Activated T-helper 1 cell treated with Interleukin-2 at 50 U/mL for 16 hours (primary cell): ENCODE measurements around the gene FAM3A.
A peak's percentile ranks its signal among the peaks of the same experiment; 100 is the strongest.

Experiments used
- DNase-seq: peaks from one replicate; pipeline ENCODE4 v3.0.0-alpha.2; 2020; ENCODE audit warnings: low read depth

The FAM3A gene

DNA sequence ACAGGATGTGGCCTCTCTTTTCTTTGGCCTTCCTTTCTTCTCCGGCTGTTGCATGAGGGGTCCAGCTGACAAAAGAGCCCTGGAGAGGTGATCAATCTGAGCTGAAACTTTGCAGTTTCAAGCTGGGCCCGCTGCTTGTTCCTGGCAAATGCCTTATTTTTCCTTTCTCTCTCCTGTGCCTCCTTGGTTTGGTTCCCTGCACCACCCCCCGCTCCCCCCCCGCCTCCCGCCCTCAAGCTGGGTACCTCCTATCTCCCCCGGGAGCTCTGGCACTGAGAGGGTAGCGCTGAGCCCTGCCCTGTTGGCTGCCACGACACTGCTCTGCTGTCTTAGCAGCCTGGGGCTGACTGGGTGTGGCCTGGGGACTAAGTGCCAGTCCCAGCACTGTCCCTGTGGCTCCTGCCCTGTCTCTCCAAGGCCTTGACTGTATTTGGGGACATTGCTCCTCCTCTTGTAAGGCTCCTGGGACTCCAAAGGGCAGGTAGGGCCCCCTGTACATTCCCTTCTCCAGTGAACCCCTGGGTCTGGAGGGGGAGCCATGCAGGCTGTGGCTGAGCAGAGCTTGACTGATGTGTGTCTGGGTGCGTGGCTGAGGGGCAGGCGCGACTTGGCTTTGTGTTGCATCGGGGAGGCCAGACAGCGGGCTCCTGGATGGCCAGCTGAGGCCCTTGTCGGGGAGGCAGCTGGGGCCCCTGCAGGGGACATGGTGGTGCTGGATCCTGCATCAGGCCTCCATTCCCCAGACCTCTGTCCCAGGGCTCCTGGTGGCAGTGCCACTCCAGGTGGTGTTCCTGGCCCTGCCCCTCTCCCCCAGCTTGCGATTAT is 56.9 kb downstream of the FAM3A start:
- DNase-seq: no peak

DNA sequence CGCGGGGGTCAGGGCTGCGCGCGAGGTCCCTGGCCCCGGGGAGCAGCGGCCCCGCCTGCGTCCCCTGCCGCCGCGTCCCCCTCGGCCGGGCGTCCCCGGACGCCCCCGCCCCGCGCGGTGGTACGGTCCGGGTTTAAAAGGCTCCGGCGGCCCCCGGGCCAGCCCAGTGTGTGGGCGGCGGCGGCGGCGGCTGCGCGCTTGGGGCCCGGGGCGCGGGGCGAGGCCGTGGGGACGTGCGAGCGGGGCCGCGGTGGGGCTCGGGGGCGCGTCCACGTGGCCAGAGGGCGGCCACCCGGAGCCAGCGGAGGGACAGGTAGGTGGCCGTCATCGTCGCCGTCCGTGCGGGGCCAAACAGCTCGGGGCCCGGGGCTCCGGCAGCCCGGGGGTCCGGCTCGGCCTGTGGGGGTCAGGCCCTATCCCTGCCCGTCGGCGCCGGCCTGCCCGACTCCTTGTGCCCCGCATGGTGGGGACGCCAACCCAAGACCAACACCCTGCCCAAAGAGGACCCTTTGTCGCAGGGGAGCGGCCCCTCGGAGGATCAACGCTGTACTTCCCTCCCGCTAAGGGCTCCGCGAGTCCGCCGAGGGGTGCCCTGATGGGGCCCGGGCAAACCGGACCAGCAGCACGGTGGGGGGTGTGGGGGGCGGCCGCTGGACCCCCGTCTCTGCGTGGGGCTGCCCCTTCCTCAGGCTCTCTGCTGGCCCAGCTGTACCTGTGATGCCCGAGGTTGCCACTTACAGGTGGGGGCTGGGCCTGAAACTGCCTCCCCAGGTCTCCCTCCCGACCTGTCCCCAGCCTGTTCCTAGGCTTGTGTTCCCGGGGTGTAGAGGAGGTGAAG is 57.7 kb downstream of the FAM3A start, which contains the start of gene PLXNA3:
PLXNA3 (plus strand) TSS at position 166 of the 838 bp plus-strand sequence. CDS start 1,903 bp downstream, outside the sequence.
- peak; percentile 50 for DNase-seq

DNA sequence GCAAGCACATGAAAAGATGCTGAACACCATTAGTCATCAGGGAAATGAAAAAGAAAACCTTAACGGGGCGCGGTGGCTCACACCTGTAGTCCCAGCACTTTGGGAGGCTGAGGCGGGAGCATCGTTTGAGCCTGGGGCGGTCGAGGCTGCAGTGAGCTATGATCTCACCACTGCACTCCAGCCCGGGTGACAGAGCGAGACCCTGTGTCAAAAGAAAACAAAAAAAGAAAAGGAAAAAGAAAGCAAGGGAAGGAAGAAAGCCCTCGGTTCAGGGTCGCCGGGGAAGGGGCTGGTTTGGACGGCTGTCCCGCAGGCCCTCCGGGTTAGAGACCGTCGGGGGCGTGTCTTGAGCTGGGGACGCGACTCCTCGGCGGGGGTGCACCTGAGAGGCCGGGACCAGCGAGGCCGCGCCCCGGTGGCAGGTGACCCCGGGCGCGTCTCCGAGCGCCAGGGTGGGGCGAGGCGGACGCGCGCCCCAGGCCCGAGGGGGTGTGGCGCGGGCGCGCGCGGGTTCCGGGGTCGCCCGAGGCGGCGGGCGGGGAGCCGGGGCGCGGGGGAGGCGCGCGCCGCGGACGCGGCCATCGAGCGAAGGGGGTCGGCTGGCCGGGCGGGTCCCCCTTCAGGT is 58.4 kb downstream of the FAM3A start:
- DNase-seq: peak; percentile 51
